HG03039 (cell line): ENCODE data around the gene METTL13.

ENCODE experiments used
- ATAC-seq: cut with Tn5 transposase; IDR thresholded peaks from one replicate; pipeline ENCODE4 v1.9.1; 2021; ENCODE audit warnings: mild to moderate bottlenecking, moderate library complexity; ENCODE audit not compliant: unreplicated experiment

The METTL13 gene

GRCh38 chr1:171781176-171781875, at the start of gene METTL13:
METTL13 (plus strand) TSS chr1:171781660; CDS start chr1:171781968, 308 bp downstream.
- ATAC-seq: peak; percentile 97

DNA sequence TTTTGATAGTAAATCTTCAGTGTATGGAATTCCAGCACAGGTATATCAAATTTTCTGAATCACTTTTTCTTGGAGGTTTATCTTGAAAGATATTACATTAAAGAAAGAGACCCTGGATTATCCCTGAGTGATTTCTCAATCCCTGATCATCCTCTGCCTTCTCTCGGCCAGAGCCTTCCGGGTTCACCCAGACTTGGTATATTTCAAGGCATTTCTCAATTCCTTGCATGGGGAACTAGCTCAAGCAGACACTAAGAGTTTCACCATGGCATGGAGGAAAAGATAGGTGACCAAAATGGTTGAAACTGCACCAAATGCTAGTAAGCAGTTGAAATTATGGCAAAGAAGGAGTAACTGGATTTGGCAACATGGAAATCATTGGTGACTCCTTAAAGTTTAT, 45.3 kb upstream of the METTL13 start:
- no peak for ATAC-seq

DNA sequence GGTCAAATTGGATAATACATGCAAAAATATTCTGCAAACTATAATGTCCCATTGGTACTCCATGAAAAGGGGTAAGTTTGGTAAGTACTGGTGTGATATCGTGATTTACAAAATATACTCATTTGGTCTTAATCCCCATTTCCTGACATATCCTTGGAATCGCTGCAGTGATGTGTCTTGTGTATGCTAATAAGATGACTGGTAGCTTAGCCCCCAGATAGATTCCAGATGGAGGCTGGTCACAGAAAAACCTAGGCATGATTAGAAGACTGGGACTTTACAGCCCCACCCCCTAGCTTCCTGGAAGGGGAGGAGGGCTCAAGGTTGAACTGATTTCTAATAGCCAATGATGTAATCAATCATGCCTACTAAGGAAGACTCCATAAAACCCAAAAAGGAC, 42.5 kb upstream of the METTL13 start:
- no peak for ATAC-seq

GRCh38 chr1:171739656-171740055, 41.8 kb upstream of the METTL13 start:
- no peak for ATAC-seq

- no peak for ATAC-seq
Measured at GRCh38 chr1:171740356-171740863, 41.0 kb upstream of the METTL13 start.

- peak; percentile 10 for ATAC-seq
Measured at GRCh38 chr1:171740987-171741871, 40.2 kb upstream of the METTL13 start.

GRCh38 chr1:171741872-171742576, 39.4 kb upstream of the METTL13 start, which contains the start of gene VAMP4:
VAMP4 (minus strand) TSS chr1:171742065; CDS start chr1:171738414, 3,651 bp downstream.
- peak; percentile 86 for ATAC-seq

DNA sequence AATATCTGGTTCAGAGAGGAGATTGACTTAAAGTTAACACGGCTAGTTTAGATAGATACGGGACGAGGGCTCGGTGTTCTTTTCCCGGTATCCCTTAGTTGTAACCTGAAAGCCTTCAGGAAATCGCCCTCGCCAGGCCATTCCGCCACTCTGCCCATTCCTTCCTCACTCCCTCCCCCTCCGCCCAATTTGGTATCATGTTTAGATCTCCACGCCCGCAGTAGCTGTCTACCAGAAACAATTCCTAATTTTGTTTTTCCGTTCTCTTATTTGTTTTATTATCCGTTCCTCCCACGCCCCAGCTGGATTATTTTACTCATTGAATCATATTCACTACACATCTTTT, 38.9 kb upstream of the METTL13 start:
- no peak for ATAC-seq

DNA sequence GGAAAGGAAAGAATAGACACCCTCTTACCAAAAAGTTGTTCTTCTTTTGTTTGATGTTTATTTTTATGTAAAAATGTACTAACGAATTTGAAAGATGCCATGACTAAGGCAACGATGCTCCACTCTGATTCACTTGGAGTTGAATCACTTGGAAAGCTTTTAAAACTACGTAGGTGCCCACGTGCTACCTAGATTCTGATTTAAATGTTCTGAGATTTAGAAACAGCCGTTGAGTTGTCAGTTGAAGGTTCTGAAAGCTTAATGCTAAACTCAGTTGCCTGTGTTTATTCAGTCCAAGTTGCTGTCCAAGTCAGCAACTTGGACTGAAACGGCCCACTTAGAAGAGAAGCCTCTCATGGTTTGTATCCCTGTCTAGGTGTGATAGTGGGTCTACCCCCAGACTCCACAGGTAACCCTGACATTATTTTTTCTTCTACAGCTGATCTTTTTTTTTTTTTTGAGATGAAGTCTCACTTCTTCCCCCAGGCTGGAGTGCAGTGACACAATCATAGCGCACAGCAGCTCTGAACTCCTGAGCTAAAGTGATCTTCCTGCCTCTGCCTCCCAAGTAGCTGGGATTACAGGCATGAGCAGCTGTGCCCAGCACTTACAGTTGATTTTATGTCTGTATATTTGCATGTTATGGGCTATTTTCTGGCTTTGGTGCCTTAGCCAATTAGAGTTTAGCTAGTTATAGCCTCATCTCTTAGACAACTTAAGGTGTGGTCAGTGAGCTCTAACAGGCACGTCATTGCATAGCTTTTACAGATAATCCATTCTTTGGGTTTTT, 38.2 kb upstream of the METTL13 start:
- no peak for ATAC-seq

GRCh38 chr1:171744986-171745385, 36.5 kb upstream of the METTL13 start:
- no peak for ATAC-seq

- ATAC-seq: no peak
Measured at GRCh38 chr1:171748651-171749050, 32.8 kb upstream of the METTL13 start.

GRCh38 chr1:171751221-171751620, 30.2 kb upstream of the METTL13 start:
- no peak for ATAC-seq

GRCh38 chr1:171753182-171753581, 28.3 kb upstream of the METTL13 start:
- ATAC-seq: no peak

DNA sequence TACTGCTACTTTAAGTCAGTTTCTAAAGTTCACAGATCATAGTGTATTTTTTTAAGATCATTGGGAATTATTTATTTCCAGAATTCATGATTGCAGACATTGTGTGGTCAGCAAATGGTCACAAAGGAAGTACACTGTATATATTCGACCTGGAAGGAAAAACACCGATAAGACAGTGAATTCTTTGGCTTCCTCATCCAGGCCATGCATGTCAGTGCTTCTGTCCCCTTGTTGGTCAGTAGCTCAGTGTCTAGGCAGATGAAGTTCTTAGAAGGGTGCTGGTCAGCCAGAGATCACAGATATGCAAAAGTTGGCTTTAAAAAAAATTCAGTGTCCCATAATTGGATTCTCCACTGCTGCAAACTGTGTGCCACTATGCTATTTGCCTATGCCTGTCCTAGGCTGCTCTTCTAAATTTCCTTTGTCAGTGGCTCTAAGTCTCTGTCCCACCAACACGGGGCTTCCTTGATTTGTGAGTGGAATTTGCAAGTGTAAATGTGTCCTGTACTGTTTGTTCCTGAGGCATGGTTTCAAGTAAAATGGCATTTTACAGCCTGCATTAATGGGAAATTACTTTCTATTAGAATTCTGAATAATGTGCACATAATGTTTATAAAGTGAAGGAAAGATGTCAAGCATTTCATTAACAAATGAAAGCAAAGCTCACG, 27.6 kb upstream of the METTL13 start:
- ATAC-seq: no peak

- no peak for ATAC-seq
Measured at GRCh38 chr1:171754353-171754705, 27.1 kb upstream of the METTL13 start.

DNA sequence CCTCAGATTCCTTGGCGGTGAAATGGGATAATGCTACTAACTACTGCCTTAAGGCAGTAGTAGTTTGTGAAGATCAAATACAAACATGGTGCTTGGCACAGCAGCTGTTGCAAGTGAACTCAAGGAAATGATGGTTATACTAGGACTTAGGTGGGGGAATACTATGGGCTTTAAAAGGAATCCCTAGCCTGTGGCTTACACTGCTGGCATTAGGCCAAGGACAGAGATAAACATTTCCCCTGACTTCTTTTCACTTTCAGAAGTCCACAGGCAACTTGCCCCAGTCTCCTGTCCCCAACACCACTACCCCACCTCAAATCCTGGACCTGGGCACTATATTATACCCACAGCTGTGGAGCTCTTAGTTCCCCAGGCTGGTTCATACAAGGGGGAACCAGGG, 26.5 kb upstream of the METTL13 start:
- no peak for ATAC-seq

DNA sequence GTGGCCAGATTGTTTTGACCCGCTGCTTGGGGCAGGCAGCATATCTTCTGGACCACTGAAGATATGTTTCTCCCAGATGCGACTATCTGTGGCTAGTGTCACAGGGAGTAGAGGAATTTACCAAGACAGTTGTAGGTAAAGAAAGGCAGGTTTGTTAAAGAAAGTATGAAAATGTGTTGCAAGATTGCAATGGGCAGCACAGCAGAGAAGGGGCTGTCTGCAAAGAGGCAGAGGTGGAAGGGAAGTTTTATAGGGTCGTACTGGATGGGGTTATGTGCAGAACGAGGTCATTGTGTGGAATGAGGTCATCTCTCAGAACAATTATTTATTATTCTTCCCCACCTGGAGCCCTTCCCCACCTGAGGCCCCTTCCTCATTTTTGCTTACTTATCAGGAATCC, 24.6 kb upstream of the METTL13 start:
- no peak for ATAC-seq

- ATAC-seq: no peak
Measured at GRCh38 chr1:171758011-171758410, 23.4 kb upstream of the METTL13 start.

GRCh38 chr1:171762143-171762563, 19.3 kb upstream of the METTL13 start:
- no peak for ATAC-seq

GRCh38 chr1:171763764-171764163, 17.7 kb upstream of the METTL13 start:
- no peak for ATAC-seq
